Tibial artery (tissue), 4 donors: Measurements from ENCODE around the gene GRWD1.

Source experiments
- DNase-seq, 2 donors: peaks; one replicate each; pipeline ENCODE4 v3.0.0-alpha.2; 2019
- H3K27ac ChIP-seq, 2 donors: fragments of 200-600 bp; sonication (generic) in 1 of 2; 1 replicate in 1 of 2; 2 replicates in 1 of 2; pipeline ENCODE4 v1.5.1; 2018 to 2019; ENCODE audit warnings: mild to moderate bottlenecking in 1 of 2
- H3K27me3 ChIP-seq, 2 donors: fragments of 200-600 bp; sonication (generic) in 1 of 2; one replicate each; pipeline versions ENCODE4 v1.5.1 to v1.6.0; 2016 to 2019
- H3K36me3 ChIP-seq, 3 donors: fragments of 200-600 bp; sonication (generic) in 2 of 3; one replicate each; pipeline ENCODE4 v1.5.1; 2016 to 2019; ENCODE audit warnings: mild to moderate bottlenecking in 2 of 3
- H3K4me1 ChIP-seq, 4 donors: fragments of 200-600 bp; sonication (generic) in 2 of 4; 1 replicate in 3 of 4; 2 replicates in 1 of 4; pipeline ENCODE4 v1.5.1; 2016 to 2019
- H3K4me3 ChIP-seq, 2 donors: fragments of 200-600 bp; sonication (generic) in 1 of 2; 1 replicate in 1 of 2; 2 replicates in 1 of 2; pipeline ENCODE4 v1.5.1; 2018 to 2019; ENCODE audit warnings: mild to moderate bottlenecking in 2 of 2
- H3K9me3 ChIP-seq, 3 donors: fragments of 200-600 bp; sonication (generic) in 1 of 3; one replicate each; pipeline ENCODE4 v1.5.1; 2016 to 2019
- intact Hi-C: fragments of 100-400 bp; cut with DNase I; formaldehyde crosslinking; loops from one replicate; pipeline ENCODE4 v1.15.0; 2023; ENCODE audit warnings: low total_unique reads
- TF ChIP-seq, protein P1 (sequence below), 2 experiments: fragments of 200-600 bp in 1 of 2; fragments of 450-650 bp in 1 of 2; IDR thresholded peaks; one replicate each; pipeline ENCODE4 v1.5.1; 2017 to 2019; ENCODE audit warnings: antibody characterized with exemption in 2 of 2, mild to moderate bottlenecking in 1 of 2, moderate library complexity in 1 of 2

GRWD1 gene

DNA sequence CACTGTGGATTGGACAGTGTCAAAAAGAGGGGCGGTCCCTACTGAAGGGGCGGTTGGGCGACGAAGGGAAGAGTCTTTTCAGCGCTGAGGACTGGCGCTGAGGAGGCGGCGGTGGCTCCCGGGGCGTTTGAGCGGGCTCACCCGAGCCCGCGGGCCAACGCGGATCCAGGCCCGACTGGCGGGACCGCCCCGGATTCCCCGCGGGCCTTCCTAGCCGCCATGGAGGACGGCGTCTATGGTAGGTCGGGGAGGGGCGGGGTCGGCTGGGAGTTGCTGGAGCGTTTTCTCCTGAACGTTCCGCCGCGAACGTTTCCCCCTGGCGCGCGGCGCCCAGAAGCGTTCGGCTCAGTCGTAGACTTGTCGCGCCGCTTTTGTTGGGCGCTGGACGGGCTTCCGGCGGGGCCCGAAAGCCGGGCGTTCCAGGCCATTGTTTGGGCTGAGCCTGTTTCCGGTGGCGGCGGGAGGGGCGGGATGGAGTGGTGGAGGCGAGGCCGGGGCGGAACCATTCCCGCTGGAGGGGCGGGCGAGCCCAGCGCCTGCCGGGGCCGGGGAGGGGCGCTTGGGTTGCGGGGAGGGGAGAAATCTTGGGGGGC is 23.6 kb downstream of the GRWD1 start, which contains the start of gene CYTH2:
Gene CYTH2, plus strand, starts transcription at position 81 of the 593 bp plus-strand sequence. Its CDS starts 139 bp downstream, at position 220.
- no peaks in the 10 kb centered on the region for H3K27me3 ChIP-seq
- peak; percentile 88 to 93 for DNase-seq
- intact Hi-C loops = no loop called here
- no peaks in the 10 kb centered on the region for H3K9me3 ChIP-seq
- peak within 1 kb of the TSS; percentile 88 to 98 for H3K27ac ChIP-seq
- TF ChIP-seq, protein P1, sequence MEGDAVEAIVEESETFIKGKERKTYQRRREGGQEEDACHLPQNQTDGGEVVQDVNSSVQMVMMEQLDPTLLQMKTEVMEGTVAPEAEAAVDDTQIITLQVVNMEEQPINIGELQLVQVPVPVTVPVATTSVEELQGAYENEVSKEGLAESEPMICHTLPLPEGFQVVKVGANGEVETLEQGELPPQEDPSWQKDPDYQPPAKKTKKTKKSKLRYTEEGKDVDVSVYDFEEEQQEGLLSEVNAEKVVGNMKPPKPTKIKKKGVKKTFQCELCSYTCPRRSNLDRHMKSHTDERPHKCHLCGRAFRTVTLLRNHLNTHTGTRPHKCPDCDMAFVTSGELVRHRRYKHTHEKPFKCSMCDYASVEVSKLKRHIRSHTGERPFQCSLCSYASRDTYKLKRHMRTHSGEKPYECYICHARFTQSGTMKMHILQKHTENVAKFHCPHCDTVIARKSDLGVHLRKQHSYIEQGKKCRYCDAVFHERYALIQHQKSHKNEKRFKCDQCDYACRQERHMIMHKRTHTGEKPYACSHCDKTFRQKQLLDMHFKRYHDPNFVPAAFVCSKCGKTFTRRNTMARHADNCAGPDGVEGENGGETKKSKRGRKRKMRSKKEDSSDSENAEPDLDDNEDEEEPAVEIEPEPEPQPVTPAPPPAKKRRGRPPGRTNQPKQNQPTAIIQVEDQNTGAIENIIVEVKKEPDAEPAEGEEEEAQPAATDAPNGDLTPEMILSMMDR (IDR thresholded peaks at IDR 0.05) = no peak
- H3K36me3 ChIP-seq = peaks cover 39 to 44% (median 43%) of the 10 kb centered on the region in 3 donors
- peaks cover 0 to 37% (median 19%) of the 10 kb centered on the region in 4 donors for H3K4me1 ChIP-seq
- H3K4me3 ChIP-seq = peak within 1 kb of the TSS; percentile 67 to 90

DNA sequence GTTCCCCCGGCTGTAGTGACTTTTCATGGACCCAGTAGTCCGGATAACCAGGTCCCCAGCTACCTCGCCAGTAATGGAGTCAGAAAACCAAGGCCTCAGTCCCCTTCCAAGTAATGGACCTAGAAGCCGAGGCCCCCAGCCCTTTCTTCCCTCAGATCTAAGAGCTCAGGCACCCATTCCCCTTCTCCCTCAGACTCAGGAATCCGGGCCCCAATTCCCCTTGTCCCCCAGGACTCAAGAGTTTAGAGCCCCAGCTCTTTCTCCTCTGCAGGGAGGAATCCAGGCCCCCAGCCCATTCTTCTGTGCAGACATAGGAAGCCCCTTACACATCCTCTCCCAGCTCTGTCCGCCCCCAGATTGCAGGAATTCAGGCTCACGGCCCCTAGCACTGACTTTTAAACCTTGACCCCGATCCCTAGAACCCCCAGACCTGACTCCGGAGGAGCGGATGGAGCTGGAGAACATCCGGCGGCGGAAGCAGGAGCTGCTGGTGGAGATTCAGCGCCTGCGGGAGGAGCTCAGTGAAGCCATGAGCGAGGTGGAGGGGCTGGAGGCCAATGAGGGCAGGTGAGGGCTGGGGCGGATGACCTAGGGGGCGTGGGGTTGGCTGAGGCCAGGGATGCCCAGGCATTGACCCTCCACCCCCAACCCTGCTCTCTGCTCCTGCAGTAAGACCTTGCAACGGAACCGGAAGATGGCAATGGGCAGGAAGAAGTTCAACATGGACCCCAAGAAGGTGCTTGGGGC is 24.3 kb downstream of the GRWD1 start:
- TF ChIP-seq, protein P1 (IDR thresholded peaks at IDR 0.05) = no peak
- no peak for DNase-seq
- peak overlapping the region; percentile 67 to 90 for H3K4me3 ChIP-seq
- peaks cover 0 to 40% (median 19%) of the 10 kb centered on the region in 4 donors for H3K4me1 ChIP-seq
- peak overlapping the region; percentile 88 to 98 for H3K27ac ChIP-seq
- intact Hi-C loops = no loop called here
- H3K36me3 ChIP-seq = peaks cover 46 to 52% (median 50%) of the 10 kb centered on the region in 3 donors
- H3K27me3 ChIP-seq = no peaks in the 10 kb centered on the region
- H3K9me3 ChIP-seq = no peaks in the 10 kb centered on the region

DNA sequence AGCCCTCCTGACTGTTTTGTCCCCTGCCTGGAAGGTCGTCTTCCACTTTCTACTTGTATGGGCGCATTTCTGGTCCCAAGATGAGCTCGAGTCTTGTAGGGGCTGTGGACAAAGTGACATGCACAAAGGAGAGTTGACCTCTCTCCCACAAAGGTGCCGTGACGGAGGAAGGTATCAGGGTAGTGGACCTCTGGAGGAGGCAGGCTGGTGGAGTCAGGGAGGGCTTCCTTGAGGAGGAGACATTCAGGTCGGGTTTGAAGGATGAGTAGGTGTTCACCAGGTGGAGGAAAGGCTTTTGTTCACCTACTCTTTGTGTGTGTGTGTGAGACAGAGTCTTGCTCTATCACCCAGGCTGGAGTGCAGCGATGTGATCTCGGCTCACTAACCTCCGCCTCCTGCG is 25.1 kb downstream of the GRWD1 start:
- TF ChIP-seq, protein P1 (IDR thresholded peaks at IDR 0.05) = no peak
- Histone ChIP-seq H3K36me3 (peaks cover 53 to 59% (median 57%) of the 10 kb centered on the region in 3 donors), H3K27ac (peak overlapping the region in 1 of 2 donors; percentile 98)

DNA sequence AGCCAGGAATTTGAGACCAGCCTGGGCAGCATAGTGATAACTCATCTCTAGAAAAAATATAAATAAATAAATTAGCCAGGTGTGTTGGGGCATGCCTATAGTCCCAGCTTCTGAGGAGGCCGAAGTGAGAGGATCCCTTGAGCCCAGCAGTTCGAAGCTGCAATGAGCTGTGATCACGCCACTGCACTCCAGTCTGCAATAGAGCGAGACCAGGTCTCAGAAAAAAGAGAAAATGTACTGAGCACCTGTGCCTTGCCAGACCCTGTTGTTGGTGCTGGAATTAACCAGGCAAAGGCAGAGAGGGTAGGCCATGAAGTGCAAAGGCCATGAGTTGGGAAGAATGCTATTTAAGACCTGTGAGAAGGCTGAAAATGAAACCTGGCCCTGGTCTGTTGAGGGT is 26.1 kb downstream of the GRWD1 start:
- DNase-seq = no peak
- TF ChIP-seq, protein P1 (IDR thresholded peaks at IDR 0.05) = no peak
- intact Hi-C loops = no loop called here
- Histone ChIP-seq H3K4me1 (peaks cover 0 to 41% (median 19%) of the 10 kb centered on the region in 4 donors), H3K36me3 (peaks cover 54 to 69% (median 67%) of the 10 kb centered on the region in 3 donors), H3K27ac (no peak overlapping the region), H3K4me3 (no peak overlapping the region), H3K9me3 (no peaks in the 10 kb centered on the region), H3K27me3 (no peaks in the 10 kb centered on the region)

More for the DNA sequence above, 25.1 kb downstream of the GRWD1 start:
- intact Hi-C loops = no loop called here
- H3K4me1 ChIP-seq = peaks cover 0 to 41% (median 19%) of the 10 kb centered on the region in 4 donors
- peak overlapping the region in 1 of 2 donors; percentile 90 for H3K4me3 ChIP-seq
- no peaks in the 10 kb centered on the region for H3K27me3 ChIP-seq
- no peak for DNase-seq
- H3K9me3 ChIP-seq = no peaks in the 10 kb centered on the region

DNA sequence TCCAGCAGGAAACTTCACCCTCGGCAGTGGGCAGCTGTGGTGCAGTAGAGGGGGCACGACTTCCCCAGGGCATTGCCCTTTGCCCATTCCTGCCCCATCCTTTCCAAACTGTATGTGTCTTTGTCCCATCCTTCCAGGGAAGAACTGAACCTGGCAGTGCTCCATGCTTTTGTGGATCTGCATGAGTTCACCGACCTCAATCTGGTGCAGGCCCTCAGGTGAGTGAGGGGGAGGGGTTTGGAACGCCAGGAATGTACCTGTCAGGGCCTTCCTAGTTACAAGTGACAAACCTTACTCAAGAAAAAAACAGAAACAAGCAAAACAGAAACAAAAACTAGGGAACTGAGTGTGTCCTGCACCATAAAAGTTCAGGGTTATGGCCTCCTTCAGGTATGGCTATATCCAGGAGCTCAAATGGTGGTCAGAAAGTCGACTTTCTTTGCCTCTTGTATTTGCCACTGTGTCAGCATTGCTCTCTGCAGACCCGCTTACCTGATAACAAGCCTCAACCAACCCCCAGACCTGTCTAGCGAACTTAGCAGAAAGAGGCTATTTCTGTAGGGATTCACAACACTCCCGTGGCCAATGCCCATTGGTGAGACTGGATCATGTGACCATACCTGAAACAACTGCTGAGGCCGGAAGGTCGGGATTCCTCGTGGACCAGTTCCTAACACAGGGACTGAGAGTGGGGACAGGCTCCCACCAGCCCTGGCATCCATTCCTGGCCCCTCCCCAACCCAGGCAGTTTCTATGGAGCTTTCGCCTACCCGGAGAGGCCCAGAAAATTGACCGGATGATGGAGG is 27.6 kb downstream of the GRWD1 start:
- H3K9me3 ChIP-seq = no peaks in the 10 kb centered on the region
- intact Hi-C loops = no loop called here
- TF ChIP-seq, protein P1 (IDR thresholded peaks at IDR 0.05) = no peak
- H3K27ac ChIP-seq = no peak overlapping the region
- H3K4me3 ChIP-seq = no peak overlapping the region
- H3K27me3 ChIP-seq = no peaks in the 10 kb centered on the region
- peaks cover 0 to 37% (median 16%) of the 10 kb centered on the region in 4 donors for H3K4me1 ChIP-seq
- DNase-seq = no peak
- peaks cover 54 to 84% (median 82%) of the 10 kb centered on the region in 3 donors for H3K36me3 ChIP-seq
